Measurements from ENCODE around the gene KLHL25. TPM values are rescaled to one million over a fixed set of nuclear protein-coding genes. Genes with fewer than 3 reads are reported as not detected.
"Not testable (repeated sequence)": the region's sequence is repeated elsewhere in the genome, so short reads cannot be mapped to it uniquely, and the experiment has no call there.

Gene KLHL25
- total RNA-seq, 1 experiment from 2014 or later, result 11.5 TPM

- POLR2A ChIA-PET (ENCODE audit: low non-redundant PET); CTCF ChIA-PET: not testable (repeated sequence)
These were observed 7.9 kb upstream of the KLHL25 start for GRCh38 chr15:85802617-85803016.

GRCh38 chr15:85800478-85801123 lies 5.9 kb upstream of the KLHL25 start:
- intact Hi-C loops (cut with micrococcal nuclease; ENCODE audit: unreplicated experiment), result no loop called here
- no peaks in the 10 kb centered on the region for H3K36me3 ChIP-seq (ENCODE audit: insufficient read depth, low read length, poor library complexity, severe bottlenecking)
- H3K27ac ChIP-seq (ENCODE audit: low read depth, low read length, poor library complexity, severe bottlenecking), result no peak overlapping the region
- H3K27me3 ChIP-seq (replicated peaks; ENCODE audit: insufficient read depth, low read depth, low read length, poor library complexity), result no peaks in the 10 kb centered on the region
- H3K4me1 ChIP-seq (ENCODE audit: insufficient read depth, low read length, poor library complexity, severe bottlenecking), result peaks cover 1% of the 10 kb centered on the region
- H3K4me3 ChIP-seq (ENCODE audit: low read depth, low read length, poor library complexity, severe bottlenecking), result no peak overlapping the region
- ChIA-PET CTCF (interaction anchor here (0.7 kb wide), 1 partner anchor 33 kb away, joined by 4 read pairs; no protein-coding TSS in a partner anchor), POLR2A (ENCODE audit: low non-redundant PET) (interaction anchor here (0.6 kb wide), 1 partner anchor 16 kb away, joined by 9 read pairs; no protein-coding TSS in a partner anchor)
- no TSS peak for BruUV-seq (replicated peaks)
- TF ChIP-seq EZH2 (IDR thresholded peaks at IDR 0.05; ENCODE audit: borderline replicate concordance, low read depth, low read length, poor library complexity, severe bottlenecking), result no peak
- TF ChIP-seq CTCF (conservative IDR thresholded peaks at IDR 0.05; ENCODE audit: low read depth, low read length), result no peak
- H3K9me3 ChIP-seq (ENCODE audit: low read depth, low read length, poor library complexity, severe bottlenecking), result no peaks in the 10 kb centered on the region
- no peak for DNase-seq (ENCODE audit: low spot score)

More at GRCh38 chr15:85802617-85803016, 7.9 kb upstream of the KLHL25 start:
- H3K4me3 ChIP-seq (ENCODE audit: low read depth, low read length, poor library complexity, severe bottlenecking); intact Hi-C loops (cut with micrococcal nuclease; ENCODE audit: unreplicated experiment); H3K9me3 ChIP-seq (ENCODE audit: low read depth, low read length, poor library complexity, severe bottlenecking); BruUV-seq (replicated peaks); DNase-seq (ENCODE audit: low spot score); H3K36me3 ChIP-seq (ENCODE audit: insufficient read depth, low read length, poor library complexity, severe bottlenecking); H3K27me3 ChIP-seq (replicated peaks; ENCODE audit: insufficient read depth, low read depth, low read length, poor library complexity); H3K27ac ChIP-seq (ENCODE audit: low read depth, low read length, poor library complexity, severe bottlenecking); H3K4me1 ChIP-seq (ENCODE audit: insufficient read depth, low read length, poor library complexity, severe bottlenecking): not testable (repeated sequence)
- 0 out of 2 replicates have a peak, but pooled peaks have one; percentile 24 for TF ChIP-seq CTCF (conservative IDR thresholded peaks at IDR 0.05; ENCODE audit: low read depth, low read length)

GRCh38 chr15:85796371-85796770 lies 1.6 kb upstream of the KLHL25 start:
- POLR2A ChIA-PET (ENCODE audit: low non-redundant PET); H3K36me3 ChIP-seq (ENCODE audit: insufficient read depth, low read length, poor library complexity, severe bottlenecking); H3K27ac ChIP-seq (ENCODE audit: low read depth, low read length, poor library complexity, severe bottlenecking); CTCF ChIA-PET; intact Hi-C loops (cut with micrococcal nuclease; ENCODE audit: unreplicated experiment); H3K4me3 ChIP-seq (ENCODE audit: low read depth, low read length, poor library complexity, severe bottlenecking); H3K27me3 ChIP-seq (replicated peaks; ENCODE audit: insufficient read depth, low read depth, low read length, poor library complexity); BruUV-seq (replicated peaks); H3K4me1 ChIP-seq (ENCODE audit: insufficient read depth, low read length, poor library complexity, severe bottlenecking); H3K9me3 ChIP-seq (ENCODE audit: low read depth, low read length, poor library complexity, severe bottlenecking); DNase-seq (ENCODE audit: low spot score): not testable (repeated sequence)
